ENCODE measurements around the gene CCL24. TPM values are rescaled to one million over a fixed set of nuclear protein-coding genes. Genes with fewer than 3 reads are reported as not detected.

Gene CCL24
- total and polyA plus RNA-seq, 2 donors (not counting 1 experiment from before 2014, with no cell fraction given): not detected

DNA sequence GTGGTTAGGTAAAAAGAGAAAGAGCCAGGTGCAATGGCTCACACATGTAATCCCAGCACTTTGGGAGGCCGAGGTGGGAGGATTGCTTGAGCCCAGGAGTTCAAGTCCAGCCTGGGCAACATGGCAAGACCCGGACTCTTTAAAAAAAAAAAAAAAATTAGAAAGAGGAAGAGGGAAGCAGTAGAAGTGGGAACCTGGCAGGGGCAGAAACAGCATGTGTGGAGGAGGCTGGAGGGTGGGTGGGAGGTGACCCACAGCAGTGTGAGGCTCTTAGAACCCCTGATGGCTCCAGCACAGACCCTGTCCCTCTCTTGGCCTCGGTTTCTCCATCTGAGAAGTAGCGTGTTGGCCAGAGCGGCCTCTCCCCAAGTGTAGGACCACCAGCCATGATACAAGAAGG lies 4.9 kb upstream of the CCL24 start:
- no peaks in the 10 kb centered on the region for H3K79me2 ChIP-seq (ENCODE audit: control insufficient read depth, insufficient read depth, low read length)
- H3K9me3 ChIP-seq (ENCODE audit: control insufficient read depth, insufficient read depth, low read depth, low read length): no peaks in the 10 kb centered on the region
- H2AFZ ChIP-seq (ENCODE audit: low read length): no peak overlapping the region
- H3K4me1 ChIP-seq (ENCODE audit: control insufficient read depth, extremely low read depth, insufficient read depth, low read length): no peaks in the 10 kb centered on the region
- no peaks in the 10 kb centered on the region for H3K36me3 ChIP-seq (ENCODE audit: control insufficient read depth, insufficient read depth, low read length)
- no peak overlapping the region for H3K27ac ChIP-seq (ENCODE audit: insufficient read depth, low read length)
- TF ChIP-seq, protein P1, sequence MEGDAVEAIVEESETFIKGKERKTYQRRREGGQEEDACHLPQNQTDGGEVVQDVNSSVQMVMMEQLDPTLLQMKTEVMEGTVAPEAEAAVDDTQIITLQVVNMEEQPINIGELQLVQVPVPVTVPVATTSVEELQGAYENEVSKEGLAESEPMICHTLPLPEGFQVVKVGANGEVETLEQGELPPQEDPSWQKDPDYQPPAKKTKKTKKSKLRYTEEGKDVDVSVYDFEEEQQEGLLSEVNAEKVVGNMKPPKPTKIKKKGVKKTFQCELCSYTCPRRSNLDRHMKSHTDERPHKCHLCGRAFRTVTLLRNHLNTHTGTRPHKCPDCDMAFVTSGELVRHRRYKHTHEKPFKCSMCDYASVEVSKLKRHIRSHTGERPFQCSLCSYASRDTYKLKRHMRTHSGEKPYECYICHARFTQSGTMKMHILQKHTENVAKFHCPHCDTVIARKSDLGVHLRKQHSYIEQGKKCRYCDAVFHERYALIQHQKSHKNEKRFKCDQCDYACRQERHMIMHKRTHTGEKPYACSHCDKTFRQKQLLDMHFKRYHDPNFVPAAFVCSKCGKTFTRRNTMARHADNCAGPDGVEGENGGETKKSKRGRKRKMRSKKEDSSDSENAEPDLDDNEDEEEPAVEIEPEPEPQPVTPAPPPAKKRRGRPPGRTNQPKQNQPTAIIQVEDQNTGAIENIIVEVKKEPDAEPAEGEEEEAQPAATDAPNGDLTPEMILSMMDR (conservative IDR thresholded peaks at IDR 0.05 in 1 of 2, IDR thresholded peaks at IDR 0.05 in 1 of 2; ENCODE audit: low read depth in 1 of 2, low read length in 2 of 2): no peak
- TF ChIP-seq EZH2 (IDR thresholded peaks at IDR 0.05; ENCODE audit: low read length, missing control alignments): no peak
- H3K27me3 ChIP-seq (ENCODE audit: control insufficient read depth, insufficient read depth, low read length): peaks cover 3% of the 10 kb centered on the region
- H3K4me3 ChIP-seq (replicated peaks in 1 of 4; ENCODE audit: control extremely low read depth in 1 of 4, insufficient read depth in 1 of 4, low read depth in 3 of 4, low read length in 4 of 4): no peak overlapping the region
- no peak overlapping the region for H3K9ac ChIP-seq (ENCODE audit: insufficient read depth, low read length)
- no peak for DNase-seq (ENCODE audit: low read depth in 2 of 2)
- H3K4me2 ChIP-seq (ENCODE audit: extremely low read depth, insufficient read depth, low read length): no peak overlapping the region
- H4K20me1 ChIP-seq (ENCODE audit: control insufficient read depth, extremely low read depth, insufficient read depth, low read length): no peaks in the 10 kb centered on the region

DNA sequence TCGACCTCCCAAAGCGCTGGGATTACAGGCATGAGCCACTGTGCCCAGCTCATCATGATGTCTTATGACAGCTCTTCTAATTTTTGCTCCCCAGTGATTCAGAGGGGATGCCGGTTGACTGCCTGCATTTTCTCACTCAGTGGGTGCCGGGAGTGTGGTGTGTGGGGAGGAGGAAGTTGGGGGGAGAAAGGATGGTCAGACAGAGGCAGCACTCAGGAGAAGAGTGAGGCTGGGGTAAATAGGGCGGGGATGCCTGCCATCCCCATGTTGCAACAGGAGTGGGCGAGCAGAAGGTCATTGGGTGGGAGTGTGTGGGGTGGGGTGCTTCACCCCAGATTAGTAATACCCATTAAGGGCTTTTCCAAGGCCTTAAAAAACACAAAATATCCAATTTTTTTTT lies 3.5 kb upstream of the CCL24 start:
- Histone ChIP-seq H2AFZ (ENCODE audit: low read length) (no peak overlapping the region), H3K4me3 (replicated peaks in 1 of 4; ENCODE audit: control extremely low read depth in 1 of 4, insufficient read depth in 1 of 4, low read depth in 3 of 4, low read length in 4 of 4) (no peak overlapping the region), H4K20me1 (ENCODE audit: control insufficient read depth, extremely low read depth, insufficient read depth, low read length) (no peaks in the 10 kb centered on the region), H3K9ac (ENCODE audit: insufficient read depth, low read length) (no peak overlapping the region), H3K4me2 (ENCODE audit: extremely low read depth, insufficient read depth, low read length) (no peak overlapping the region), H3K36me3 (ENCODE audit: control insufficient read depth, insufficient read depth, low read length) (no peaks in the 10 kb centered on the region), H3K27ac (ENCODE audit: insufficient read depth, low read length) (no peak overlapping the region), H3K79me2 (ENCODE audit: control insufficient read depth, insufficient read depth, low read length) (no peaks in the 10 kb centered on the region), H3K4me1 (ENCODE audit: control insufficient read depth, extremely low read depth, insufficient read depth, low read length) (no peaks in the 10 kb centered on the region), H3K27me3 (ENCODE audit: control insufficient read depth, insufficient read depth, low read length) (peaks cover 3% of the 10 kb centered on the region), H3K9me3 (ENCODE audit: control insufficient read depth, insufficient read depth, low read depth, low read length) (no peaks in the 10 kb centered on the region)
- DNase-seq (ENCODE audit: low read depth in 2 of 2): no peak
- TF ChIP-seq EZH2 (IDR thresholded peaks at IDR 0.05; ENCODE audit: low read length, missing control alignments): no peak
- TF ChIP-seq, protein P1 (conservative IDR thresholded peaks at IDR 0.05 in 1 of 2, IDR thresholded peaks at IDR 0.05 in 1 of 2; ENCODE audit: low read depth in 1 of 2, low read length in 2 of 2): no peak

DNA sequence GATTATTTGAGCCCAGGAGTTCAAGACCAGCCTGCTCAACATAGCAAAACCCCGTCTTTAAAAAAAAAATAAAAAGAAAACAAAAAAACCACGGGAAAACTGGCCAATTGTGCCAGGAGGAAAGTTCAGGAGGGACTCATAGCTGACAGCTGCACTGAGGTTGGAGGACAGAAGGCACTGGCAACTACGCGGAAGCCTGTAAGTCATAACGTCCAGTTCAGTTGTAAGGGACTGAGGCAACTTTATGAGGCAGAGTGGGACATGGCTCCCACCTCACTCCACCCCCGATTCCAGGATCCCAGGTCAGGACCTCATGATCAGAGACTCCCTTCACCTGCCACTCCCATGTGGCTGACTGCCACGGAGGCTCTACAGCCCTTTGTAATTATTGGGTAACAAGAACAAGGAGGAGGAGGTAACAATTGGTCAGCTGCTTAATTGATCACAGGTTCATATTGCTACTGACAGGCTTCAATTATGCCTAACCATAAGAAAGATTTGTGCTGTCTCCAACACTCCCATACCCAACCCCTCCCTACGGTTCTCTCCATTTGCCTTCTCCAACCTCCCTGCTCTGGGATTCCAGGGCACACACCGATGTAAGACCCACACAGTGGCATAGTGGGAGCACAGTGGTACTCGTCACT lies 1.9 kb upstream of the CCL24 start:
- Histone ChIP-seq H4K20me1 (ENCODE audit: control insufficient read depth, extremely low read depth, insufficient read depth, low read length) (no peaks in the 10 kb centered on the region), H3K9ac (ENCODE audit: insufficient read depth, low read length) (no peak overlapping the region), H2AFZ (ENCODE audit: low read length) (no peak overlapping the region), H3K9me3 (ENCODE audit: control insufficient read depth, insufficient read depth, low read depth, low read length) (no peaks in the 10 kb centered on the region), H3K36me3 (ENCODE audit: control insufficient read depth, insufficient read depth, low read length) (no peaks in the 10 kb centered on the region), H3K4me2 (ENCODE audit: extremely low read depth, insufficient read depth, low read length) (no peak overlapping the region), H3K4me1 (ENCODE audit: control insufficient read depth, extremely low read depth, insufficient read depth, low read length) (no peaks in the 10 kb centered on the region), H3K79me2 (ENCODE audit: control insufficient read depth, insufficient read depth, low read length) (no peaks in the 10 kb centered on the region), H3K27ac (ENCODE audit: insufficient read depth, low read length) (no peak overlapping the region), H3K27me3 (ENCODE audit: control insufficient read depth, insufficient read depth, low read length) (peaks cover 3% of the 10 kb centered on the region), H3K4me3 (replicated peaks in 1 of 4; ENCODE audit: control extremely low read depth in 1 of 4, insufficient read depth in 1 of 4, low read depth in 3 of 4, low read length in 4 of 4) (no peak overlapping the region)
- TF ChIP-seq, protein P1 (conservative IDR thresholded peaks at IDR 0.05 in 1 of 2, IDR thresholded peaks at IDR 0.05 in 1 of 2; ENCODE audit: low read depth in 1 of 2, low read length in 2 of 2): no peak
- no peak for TF ChIP-seq EZH2 (IDR thresholded peaks at IDR 0.05; ENCODE audit: low read length, missing control alignments)
- no peak for DNase-seq (ENCODE audit: low read depth in 2 of 2)
